Karpas-422 (cell line): ENCODE results near the gene COL5A1. TPM values are rescaled to one million over a fixed set of nuclear protein-coding genes. Genes with fewer than 3 reads are reported as not detected.

Source experiments
- DNase-seq: peaks from one replicate; pipeline ENCODE4 v3.0.0-alpha.2; 2015
- H2AFZ ChIP-seq: fragments of 200-600 bp; sonication (generic); 2 replicates; pipeline ENCODE4 v1.6.1; 2014; ENCODE audit warnings: antibody characterized with exemption, low read length, mixed read lengths
- H3K27ac ChIP-seq: fragments of 200-600 bp; sonication (generic); 2 replicates; pipeline ENCODE4 v1.5.1; 2014; ENCODE audit warnings: mild to moderate bottlenecking, low read length, moderate library complexity
- H3K27me3 ChIP-seq: fragments of 200-600 bp; sonication (generic); 2 replicates; pipeline ENCODE4 v1.6.1; 2014; ENCODE audit warnings: low read length, mixed read lengths
- H3K36me3 ChIP-seq: fragments of 200-600 bp; sonication (generic); 2 replicates; pipeline ENCODE4 v1.6.1; 2014; ENCODE audit warnings: low read length, mixed read lengths; ENCODE audit not compliant: insufficient read depth
- H3K4me1 ChIP-seq: fragments of 200-600 bp; sonication (generic); 2 replicates; pipeline ENCODE4 v1.6.1; 2014; ENCODE audit warnings: mild to moderate bottlenecking, low read length, mixed read lengths
- H3K4me2 ChIP-seq: fragments of 200-600 bp; sonication (generic); 2 replicates; pipeline ENCODE4 v1.6.1; 2014; ENCODE audit warnings: low read length, low read depth, mild to moderate bottlenecking; ENCODE audit not compliant: poor library complexity, severe bottlenecking
- H3K4me3 ChIP-seq: fragments of 200-600 bp; sonication (generic); 2 replicates; pipeline ENCODE4 v1.5.1; 2014; ENCODE audit warnings: mild to moderate bottlenecking, antibody characterized with exemption, low read length, mixed read lengths
- H3K79me2 ChIP-seq: fragments of 200-600 bp; sonication (generic); 2 replicates; pipeline ENCODE4 v1.6.1; 2014; ENCODE audit warnings: mild to moderate bottlenecking, low read length, mixed read lengths
- H3K9ac ChIP-seq: fragments of 200-600 bp; sonication (generic); 2 replicates; pipeline ENCODE4 v1.6.0; 2014; ENCODE audit warnings: low read length
- H3K9me2 ChIP-seq: fragments of 200-600 bp; sonication (generic), shearing (Covaris generic); replicated peaks from 2 replicates; pipeline ENCODE4 v1.6.0; 2014; ENCODE audit warnings: mild to moderate bottlenecking, low read length, moderate library complexity; ENCODE audit not compliant: insufficient read depth
- H3K9me3 ChIP-seq: fragments of 300-700, 200-600 bp; sonication (generic); 2 replicates; pipeline ENCODE4 v1.6.1; 2014; ENCODE audit warnings: low read length, mixed read lengths
- H4K20me1 ChIP-seq: fragments of 200-600 bp; sonication (generic); 2 replicates; pipeline ENCODE4 v1.6.1; 2014; ENCODE audit warnings: mild to moderate bottlenecking, antibody characterized with exemption, low read length, low read depth; ENCODE audit not compliant: insufficient read depth
- total RNA-seq: library from RNA; depleted of rRNA; stranded (reverse); fragments of >200 nt; shearing (Covaris generic); gene quantifications from 2 replicates; pipeline ENCODE4 v1.2.3, GENCODE V29; 2014; ENCODE audit warnings: low replicate concordance

COL5A1 gene
- total RNA-seq, 1 experiment from 2014 or later: not detected

GRCh38 chr9:134597957-134598883 is 43.4 kb upstream of the COL5A1 start:
- no peak overlapping the region for H3K4me3 ChIP-seq
- no peaks in the 10 kb centered on the region for H3K4me1 ChIP-seq
- H4K20me1 ChIP-seq: no peaks in the 10 kb centered on the region
- no peaks in the 10 kb centered on the region for H3K9me2 ChIP-seq
- H3K4me2 ChIP-seq: no peak overlapping the region
- no peaks in the 10 kb centered on the region for H3K79me2 ChIP-seq
- DNase-seq: no peak
- H2AFZ ChIP-seq: no peak overlapping the region
- no peak overlapping the region for H3K27ac ChIP-seq
- H3K36me3 ChIP-seq: no peaks in the 10 kb centered on the region
- H3K9me3 ChIP-seq: peaks cover 6% of the 10 kb centered on the region; the same call in 1 of the 2 replicates
- H3K9ac ChIP-seq: no peak overlapping the region
- no peaks in the 10 kb centered on the region for H3K27me3 ChIP-seq

DNA sequence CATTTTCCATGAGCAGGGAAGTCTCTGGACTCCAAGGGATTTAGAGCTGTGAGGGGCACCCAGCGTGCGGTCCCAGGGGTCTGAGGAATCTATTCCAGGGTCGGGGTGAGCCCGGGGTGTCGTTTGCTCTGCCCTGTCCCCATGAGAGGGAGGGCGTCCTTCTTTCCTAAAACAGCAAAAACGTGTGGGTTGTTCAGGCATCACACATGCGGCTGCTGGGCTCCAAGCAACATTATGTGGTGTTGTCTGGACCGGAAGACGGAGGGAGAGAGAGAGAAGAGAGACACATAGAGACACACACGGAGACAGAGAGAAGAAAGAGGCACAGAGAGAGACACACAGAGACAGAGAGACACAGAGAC is 42.7 kb upstream of the COL5A1 start:
- no peak overlapping the region for H3K9ac ChIP-seq

GRCh38 chr9:134600371-134600770 is 41.2 kb upstream of the COL5A1 start:
- Histone ChIP-seq H3K79me2 (no peaks in the 10 kb centered on the region), H4K20me1 (no peaks in the 10 kb centered on the region), H3K9ac (no peak overlapping the region), H3K4me3 (no peak overlapping the region), H3K9me3 (peaks cover 6% of the 10 kb centered on the region; the same call in 1 of the 2 replicates), H3K27me3 (no peaks in the 10 kb centered on the region), H3K36me3 (no peaks in the 10 kb centered on the region), H3K4me2 (no peak overlapping the region), H3K9me2 (no peaks in the 10 kb centered on the region), H3K4me1 (no peaks in the 10 kb centered on the region), H2AFZ (no peak overlapping the region), H3K27ac (no peak overlapping the region)
- DNase-seq: no peak

More for the DNA sequence above, 42.7 kb upstream of the COL5A1 start:
- no peak for DNase-seq
- Histone ChIP-seq H3K4me1 (no peaks in the 10 kb centered on the region), H3K27me3 (no peaks in the 10 kb centered on the region), H3K79me2 (no peaks in the 10 kb centered on the region), H3K27ac (no peak overlapping the region), H3K9me3 (peaks cover 6% of the 10 kb centered on the region; the same call in 1 of the 2 replicates), H3K36me3 (no peaks in the 10 kb centered on the region), H3K4me2 (no peak overlapping the region), H4K20me1 (no peaks in the 10 kb centered on the region), H3K4me3 (no peak overlapping the region), H3K9me2 (no peaks in the 10 kb centered on the region), H2AFZ (no peak overlapping the region)

GRCh38 chr9:134600836-134601638 is 40.6 kb upstream of the COL5A1 start:
- no peak for DNase-seq
- no peaks in the 10 kb centered on the region for H4K20me1 ChIP-seq
- H3K4me2 ChIP-seq: no peak overlapping the region
- H3K9me3 ChIP-seq: peaks cover 6% of the 10 kb centered on the region; the same call in 1 of the 2 replicates
- no peaks in the 10 kb centered on the region for H3K36me3 ChIP-seq
- no peak overlapping the region for H3K4me3 ChIP-seq
- H3K79me2 ChIP-seq: no peaks in the 10 kb centered on the region
- H2AFZ ChIP-seq: no peak overlapping the region
- no peaks in the 10 kb centered on the region for H3K4me1 ChIP-seq
- no peaks in the 10 kb centered on the region for H3K9me2 ChIP-seq
- H3K27me3 ChIP-seq: no peaks in the 10 kb centered on the region
- no peak overlapping the region for H3K9ac ChIP-seq
- no peak overlapping the region for H3K27ac ChIP-seq

GRCh38 chr9:134601764-134602163 is 39.8 kb upstream of the COL5A1 start:
- no peak overlapping the region for H3K9ac ChIP-seq
- no peak overlapping the region for H3K4me2 ChIP-seq
- H4K20me1 ChIP-seq: no peaks in the 10 kb centered on the region
- no peak overlapping the region for H3K4me3 ChIP-seq
- no peaks in the 10 kb centered on the region for H3K36me3 ChIP-seq
- no peak overlapping the region for H3K27ac ChIP-seq
- H2AFZ ChIP-seq: no peak overlapping the region
- DNase-seq: no peak
- H3K79me2 ChIP-seq: no peaks in the 10 kb centered on the region
- H3K4me1 ChIP-seq: no peaks in the 10 kb centered on the region
- no peaks in the 10 kb centered on the region for H3K9me2 ChIP-seq
- no peaks in the 10 kb centered on the region for H3K9me3 ChIP-seq
- no peaks in the 10 kb centered on the region for H3K27me3 ChIP-seq

DNA sequence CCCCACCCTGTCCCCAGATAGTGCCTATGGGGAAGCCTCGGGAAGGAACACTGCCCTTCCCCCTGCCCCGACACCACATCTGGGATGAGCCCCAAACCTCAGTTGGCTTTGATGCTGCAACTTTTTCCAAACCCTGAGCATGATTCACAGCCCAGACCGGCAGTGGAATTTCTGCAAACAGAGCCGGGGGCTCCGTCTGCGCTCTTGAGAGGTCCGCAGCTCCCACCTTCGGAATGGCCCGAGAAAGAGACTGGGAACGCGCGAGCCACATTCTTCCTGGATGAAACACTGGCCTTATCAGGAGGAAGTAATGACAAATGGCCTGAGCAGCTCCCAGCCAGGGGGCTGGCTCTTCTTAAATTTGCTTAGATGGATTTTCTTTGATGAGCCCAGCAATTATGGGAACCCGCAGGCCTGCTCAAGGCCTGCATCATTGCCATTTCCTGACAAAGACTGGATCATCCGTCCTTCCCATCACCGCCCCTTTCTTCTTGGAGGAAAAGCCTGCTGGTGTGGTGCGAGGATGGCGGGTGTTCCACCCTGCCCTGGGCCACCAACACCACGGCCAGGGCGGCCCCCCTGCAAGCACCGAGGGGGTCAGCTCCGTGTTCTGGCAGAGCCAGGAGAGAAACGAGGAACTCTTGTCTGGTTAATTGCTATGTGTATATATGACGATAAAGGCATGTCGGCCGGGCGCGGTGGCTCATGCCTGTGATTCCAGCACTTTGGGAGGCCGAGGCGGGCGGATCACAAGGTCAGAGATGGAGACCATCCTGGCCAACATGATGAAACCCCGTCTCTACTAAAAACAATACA is 38.8 kb upstream of the COL5A1 start:
- Histone ChIP-seq H3K27me3 (no peaks in the 10 kb centered on the region), H3K4me1 (no peaks in the 10 kb centered on the region), H3K4me2 (no peak overlapping the region), H3K9ac (no peak overlapping the region), H3K36me3 (no peaks in the 10 kb centered on the region), H3K9me2 (no peaks in the 10 kb centered on the region), H2AFZ (no peak overlapping the region), H3K4me3 (no peak overlapping the region), H3K27ac (no peak overlapping the region), H3K79me2 (no peaks in the 10 kb centered on the region), H4K20me1 (no peaks in the 10 kb centered on the region), H3K9me3 (no peaks in the 10 kb centered on the region)
- no peak for DNase-seq

DNA sequence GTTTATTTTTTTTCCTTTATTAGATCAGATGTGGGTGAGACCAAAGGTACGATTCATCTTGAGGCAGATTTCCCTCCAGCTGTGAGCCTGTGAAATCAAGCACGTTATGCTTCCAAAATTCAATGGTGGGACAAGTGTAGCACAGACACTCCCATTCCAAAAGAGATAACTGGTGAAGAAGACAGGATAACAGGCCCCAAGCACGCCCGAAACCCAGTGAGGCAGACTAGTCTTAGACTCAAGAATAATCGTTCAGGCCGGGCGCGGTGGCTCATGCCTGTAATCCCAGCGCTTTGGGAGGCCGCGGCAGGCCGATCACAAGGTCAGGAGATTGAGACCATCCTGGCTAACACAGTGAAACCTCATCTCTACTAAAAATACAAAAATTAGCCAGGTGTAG is 36.8 kb upstream of the COL5A1 start:
- Histone ChIP-seq H3K4me2 (no peak overlapping the region), H3K27ac (no peak overlapping the region), H3K36me3 (no peaks in the 10 kb centered on the region), H3K9ac (no peak overlapping the region), H3K79me2 (no peaks in the 10 kb centered on the region), H2AFZ (no peak overlapping the region), H4K20me1 (no peaks in the 10 kb centered on the region), H3K27me3 (no peaks in the 10 kb centered on the region), H3K4me1 (no peaks in the 10 kb centered on the region), H3K9me3 (no peaks in the 10 kb centered on the region), H3K9me2 (no peaks in the 10 kb centered on the region), H3K4me3 (no peak overlapping the region)
- DNase-seq: no peak
